GM12878 (cell line): ENCODE measurements around the gene BSN. TPM values are rescaled to one million over a fixed set of nuclear protein-coding genes. Genes with fewer than 3 reads are reported as not detected.

Experiments
- ATAC-seq: fragments of 200-7000 bp; cut with Tn5 transposase; 3 replicates; pipeline ENCODE4 v1.9.1; 2020; ENCODE audit warnings: mild to moderate bottlenecking, moderate library complexity
- BruUV-seq: library from RNA; stranded (reverse); fragments of 400-500 nt; replicated peaks from 2 replicates; lab custom pipeline; 2021; lab: Mats Ljungman, UMichigan
- CTCF ChIA-PET: fragments of 300-600 bp; sonication (Branson Sonifier 250); formaldehyde crosslinking; extraction: SDS; loops from one replicate; lab custom pipeline; 2021; ENCODE audit warnings: inconsistent platforms; lab: Yijun Ruan, JAX
- POLR2A ChIA-PET: fragments of 350-600 bp; formaldehyde crosslinking; extraction: SDS; loops from one replicate; lab custom pipeline; 2021; ENCODE audit warnings: inconsistent platforms; lab: Charles Lee
- RAD21 ChIA-PET: fragments of 300-600 bp; sonication (Branson Sonifier 250); formaldehyde crosslinking; loops from one replicate; lab custom pipeline; 2023; ENCODE audit warnings: antibody characterized with exemption; ENCODE audit not compliant: unreplicated experiment; lab: Charles Lee
- SMC1A ChIA-PET: fragments of 300-600 bp; sonication (Branson Sonifier 250); formaldehyde crosslinking; loops from one replicate; lab custom pipeline; 2023; ENCODE audit not compliant: unreplicated experiment, uncharacterized antibody; lab: Charles Lee
- DNase-seq: peaks from one replicate; pipeline ENCODE4 v3.0.0-alpha.2; 2011; ENCODE audit warnings: low read depth, low spot score
- FAIRE-seq: peaks from 3 replicates; lab custom pipeline; 2011; peaks lifted over from hg19 to GRCh38; lab: Jason Lieb, UNC
- H2AFZ ChIP-seq: 2 replicates; pipeline ENCODE4 v1.6.0; 2011; ENCODE audit warnings: low read depth, low read length, control low read depth; ENCODE audit not compliant: control insufficient read depth
- H3K27ac ChIP-seq: 2 replicates; pipeline ENCODE4 v1.5.1; 2011; ENCODE audit warnings: control low read depth; ENCODE audit not compliant: control insufficient read depth, insufficient read depth
- H3K27me3 ChIP-seq, 2 experiments: replicated peaks in 1 of 2; 2 replicates each; pipeline versions ENCODE4 v1.6.0 to v1.6.1; 2011; ENCODE audit warnings: low read length in 1 of 2; ENCODE audit not compliant: control insufficient read depth in 2 of 2, insufficient read depth in 2 of 2
- H3K36me3 ChIP-seq, 2 experiments: 2 replicates each; pipeline ENCODE4 v1.5.1; 2011; ENCODE audit warnings: low read length in 1 of 2; ENCODE audit not compliant: control insufficient read depth in 2 of 2, insufficient read depth in 2 of 2
- H3K4me1 ChIP-seq: 2 replicates; pipeline ENCODE4 v1.6.1; 2011; ENCODE audit warnings: mild to moderate bottlenecking, low read length, moderate library complexity, mixed read lengths; ENCODE audit not compliant: control insufficient read depth, insufficient read depth
- H3K4me2 ChIP-seq: 2 replicates; pipeline ENCODE4 v1.6.0; 2011; ENCODE audit warnings: control low read depth; ENCODE audit not compliant: control insufficient read depth, insufficient read depth
- H3K4me3 ChIP-seq: fragments of 200-600 bp; sonication (generic); 2 replicates; pipeline ENCODE4 v1.5.1; 2016
- H3K79me2 ChIP-seq: 2 replicates; pipeline ENCODE4 v1.6.0; 2011; ENCODE audit warnings: low read length; ENCODE audit not compliant: control insufficient read depth, insufficient read depth
- H3K9ac ChIP-seq: 2 replicates; pipeline ENCODE4 v1.8.0; 2011; ENCODE audit warnings: low read length, control low read depth, mixed read lengths; ENCODE audit not compliant: control insufficient read depth, insufficient read depth
- H3K9me3 ChIP-seq: replicated peaks from 3 replicates; pipeline ENCODE4 v1.5.1; 2011; ENCODE audit warnings: mild to moderate bottlenecking, low read length; ENCODE audit not compliant: control insufficient read depth, insufficient read depth
- H4K20me1 ChIP-seq: 2 replicates; pipeline ENCODE4 v1.6.0; 2011; ENCODE audit not compliant: control insufficient read depth, insufficient read depth
- BCLAF1 ChIP-seq: fragments of 450-650 bp; IDR thresholded peaks from 2 replicates; pipeline ENCODE4 v1.6.1; 2017; ENCODE audit warnings: antibody characterized with exemption, mild to moderate bottlenecking, moderate library complexity
- BHLHE40 ChIP-seq, 2 experiments: fragments of 450-650 bp in 1 of 2; IDR thresholded peaks; 2 replicates each; pipeline ENCODE4 v1.6.1; 2011 to 2017; ENCODE audit warnings: low read depth in 2 of 2, borderline replicate concordance in 1 of 2, improper control_type of control experiment in 1 of 2, low read length in 1 of 2, mild to moderate bottlenecking in 1 of 2
- BRCA1 ChIP-seq: IDR thresholded peaks from 2 replicates; pipeline ENCODE4 v1.6.1; 2011; ENCODE audit warnings: low read depth, low read length, improper control_type of control experiment
- POLR2AphosphoS2 ChIP-seq: IDR thresholded peaks from 2 replicates; pipeline ENCODE4 v1.6.1; 2011; ENCODE audit warnings: low read depth, mild to moderate bottlenecking, low read length, improper control_type of control experiment, moderate library complexity
- SPI1 ChIP-seq: IDR thresholded peaks from 2 replicates; pipeline ENCODE4 v1.6.1; 2011; ENCODE audit warnings: low read depth, mild to moderate bottlenecking, low read length, moderate library complexity, borderline replicate concordance; ENCODE audit not compliant: insufficient read depth
- WGBS: methylation state at CpG from one replicate; pipeline ENCODE4 v1.1.6; 2016; ENCODE audit warnings: low lambda C conversion rate; ENCODE audit not compliant: insufficient replicate concordance, insufficient coverage; ENCODE audit errors: missing lambda C conversion rate; 5-methylcytosine and 5-hydroxymethylcytosine counted together
- in situ Hi-C: fragments of 300-500 bp; cut with MboI; formaldehyde crosslinking; loops from 9 replicates; pipeline ENCODE4 v1.14.3; 2018; ENCODE audit warnings: mixed read lengths
- intact Hi-C: fragments of 100-400 bp; cut with micrococcal nuclease; formaldehyde crosslinking; loops from one replicate; pipeline ENCODE4 v1.14.2; 2022; ENCODE audit not compliant: unreplicated experiment
- polyA plus RNA-seq, 11 experiments: library from polyadenylated mRNA; depleted of rRNA in 4 of 11; unstranded in 6 of 11; stranded (reverse) in 5 of 11; fragments of >200 nt; fragmentation: Nextera tagmentation in 4 of 11; fragmentation: Illumina TruSeq in 1 of 11; extraction: Ambion mirVana in 4 of 11; extraction: Trizol in 1 of 11; gene quantifications; 1 replicate in 1 of 11; 2 replicates in 10 of 11; pipeline versions ENCODE4 v1.2.1 to v1.2.3, GENCODE V29; 2011 to 2016; ENCODE audit warnings: inconsistent platforms in 2 of 11, missing spikeins in 2 of 11, low read depth in 1 of 11
- total RNA-seq, 4 experiments: library from RNA; depleted of rRNA in 3 of 4; stranded (reverse); fragments of >200 nt in 3 of 4; fragmentation: Illumina TruSeq in 1 of 4; extraction: Trizol in 1 of 4; gene quantifications; 2 replicates each; pipeline versions ENCODE4 v1.2.1 to v1.2.3, GENCODE V29; 2013 to 2021
- TF ChIP-seq, protein P1 (sequence below): fragments of 450-650 bp; IDR thresholded peaks from 2 replicates; pipeline ENCODE4 v1.6.1; 2016; ENCODE audit warnings: mild to moderate bottlenecking

Gene BSN
- total and polyA plus RNA-seq, 10 of the 15 experiments (the other 5 are each of a cell fraction or from before 2014, with no cell fraction given), result under 0.01 to 0.19 (median 0.05) TPM; not detected in 1

- RAD21 ChIA-PET, result interaction anchor here (1.0 kb wide), 1 partner anchor 135 kb away, joined by 3 read pairs; no protein-coding TSS in a partner anchor
- Histone ChIP-seq H3K27me3 (no peaks in the 10 kb centered on the region), H4K20me1 (no peaks in the 10 kb centered on the region), H3K27ac (no peak overlapping the region), H3K9ac (no peak overlapping the region), H2AFZ (no peak overlapping the region), H3K4me1 (no peaks in the 10 kb centered on the region), H3K79me2 (no peaks in the 10 kb centered on the region), H3K36me3 (peaks cover 0 to 5% of the 10 kb centered on the region in 2 experiments; a peak in 3 of 4 replicates), H3K4me2 (no peak overlapping the region), H3K4me3 (no peak overlapping the region), H3K9me3 (no peaks in the 10 kb centered on the region)
- POLR2A ChIA-PET, result no interaction called here
- BruUV-seq, result no TSS peak
- SMC1A ChIA-PET, result no interaction called here
- intact Hi-C loops (loop anchor here (1.0 kb wide), 2 partner anchors 135 to 202 kb away; no protein-coding TSS in a partner anchor), in situ Hi-C loops (no loop called here)
- CTCF ChIA-PET, result interaction anchor here (0.6 to 4.6 kb wide), 7 partner anchors 65 to 164 kb away, joined by 3 to 19 read pairs (median 3); no protein-coding TSS in a partner anchor
- TF ChIP-seq BCLAF1 (no peak), BRCA1 (no peak), SPI1 (no peak), POLR2AphosphoS2 (no peak), BHLHE40 (IDR thresholded peaks at IDR 0.05; ENCODE audit: borderline replicate concordance in 1 of 2, low read depth in 2 of 2, low read length in 1 of 2) (no peak)
- TF ChIP-seq, protein P1, sequence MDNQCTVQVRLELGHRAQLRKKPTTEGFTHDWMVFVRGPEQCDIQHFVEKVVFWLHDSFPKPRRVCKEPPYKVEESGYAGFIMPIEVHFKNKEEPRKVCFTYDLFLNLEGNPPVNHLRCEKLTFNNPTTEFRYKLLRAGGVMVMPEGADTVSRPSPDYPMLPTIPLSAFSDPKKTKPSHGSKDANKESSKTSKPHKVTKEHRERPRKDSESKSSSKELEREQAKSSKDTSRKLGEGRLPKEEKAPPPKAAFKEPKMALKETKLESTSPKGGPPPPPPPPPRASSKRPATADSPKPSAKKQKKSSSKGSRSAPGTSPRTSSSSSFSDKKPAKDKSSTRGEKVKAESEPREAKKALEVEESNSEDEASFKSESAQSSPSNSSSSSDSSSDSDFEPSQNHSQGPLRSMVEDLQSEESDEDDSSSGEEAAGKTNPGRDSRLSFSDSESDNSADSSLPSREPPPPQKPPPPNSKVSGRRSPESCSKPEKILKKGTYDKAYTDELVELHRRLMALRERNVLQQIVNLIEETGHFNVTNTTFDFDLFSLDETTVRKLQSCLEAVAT, result no peak
- ATAC-seq (no peak), FAIRE-seq (no peak), DNase-seq (no peak)
- 100% methylated on average over 7 of the region's 7 CpGs for WGBS
Measured at GRCh38 chr3:49703956-49704355, 149.7 kb downstream of the BSN start.
